IMR-90 (cell line): Measurements from ENCODE around the gene ALKBH2. TPM values are rescaled to one million over a fixed set of nuclear protein-coding genes. Genes with fewer than 3 reads are reported as not detected.

Experiments used
- ATAC-seq: fragments of 200-7000 bp; cut with Tn5 transposase; 2 replicates; pipeline ENCODE4 v1.9.1; 2020; ENCODE audit warnings: low read depth, mild to moderate bottlenecking, moderate library complexity
- BruUV-seq: library from RNA; stranded (reverse); fragments of 400-500 nt; replicated peaks from 2 replicates; lab custom pipeline; 2021; lab: Mats Ljungman, UMichigan
- CTCF ChIA-PET: fragments of 300-600 bp; formaldehyde crosslinking; extraction: SDS; loops from one replicate; lab custom pipeline; 2021; ENCODE audit warnings: antibody characterized with exemption; lab: Yijun Ruan, JAX
- POLR2A ChIA-PET: fragments of 300-600 bp; sonication (Branson Sonifier 250); formaldehyde crosslinking; loops from one replicate; lab custom pipeline; 2022; ENCODE audit warnings: antibody characterized with exemption; ENCODE audit not compliant: unreplicated experiment; lab: Charles Lee
- DNase-seq: peaks from one replicate; pipeline ENCODE4 v3.0.0; 2013
- H2AFZ ChIP-seq: replicated peaks from 2 replicates; pipeline ENCODE3; 2013; ENCODE audit warnings: low read length, mild to moderate bottlenecking; ENCODE audit not compliant: poor library complexity
- H2AK5ac ChIP-seq: 2 replicates; pipeline ENCODE4 v1.6.1; 2013; ENCODE audit warnings: low read depth, low read length, inconsistent platforms
- H2AK9ac ChIP-seq: replicated peaks from 2 replicates; pipeline ENCODE3; 2013; ENCODE audit warnings: mild to moderate bottlenecking, low read depth, low read length, moderate library complexity; ENCODE audit not compliant: poor library complexity
- H2BK120ac ChIP-seq: 2 replicates; pipeline ENCODE4 v1.6.1; 2013; ENCODE audit warnings: low read depth, low read length, inconsistent platforms
- H2BK15ac ChIP-seq: 3 replicates; pipeline ENCODE4 v1.6.1; 2013; ENCODE audit warnings: low read depth, low read length, inconsistent platforms
- H2BK20ac ChIP-seq: 2 replicates; pipeline ENCODE4 v1.6.1; 2013; ENCODE audit warnings: low read depth, mild to moderate bottlenecking, inconsistent platforms, low read length, moderate library complexity
- H2BK5ac ChIP-seq: 2 replicates; pipeline ENCODE4 v1.6.1; 2013; ENCODE audit warnings: mild to moderate bottlenecking, low read depth, low read length, inconsistent platforms; ENCODE audit not compliant: poor library complexity, severe bottlenecking
- H3K14ac ChIP-seq: replicated peaks from 2 replicates; pipeline ENCODE4 v1.6.1; 2013; ENCODE audit warnings: low read depth, low read length, inconsistent platforms
- H3K18ac ChIP-seq: 2 replicates; pipeline ENCODE4 v1.6.1; 2013; ENCODE audit warnings: low read depth, low read length, control low read depth
- H3K23ac ChIP-seq: 2 replicates; pipeline ENCODE4 v1.6.1; 2013; ENCODE audit warnings: low read depth, low read length, inconsistent platforms
- H3K27ac ChIP-seq: 2 replicates; pipeline ENCODE4 v1.5.1; 2013; ENCODE audit warnings: mild to moderate bottlenecking, control low read depth, low read length; ENCODE audit not compliant: insufficient read depth
- H3K27me3 ChIP-seq: 2 replicates; pipeline ENCODE4 v1.6.1; 2013; ENCODE audit warnings: low read length; ENCODE audit not compliant: control insufficient read depth, insufficient read depth
- H3K36me3 ChIP-seq: 2 replicates; pipeline ENCODE4 v1.6.1; 2013; ENCODE audit warnings: low read length, mixed read lengths; ENCODE audit not compliant: control insufficient read depth, insufficient read depth
- H3K4ac ChIP-seq: 2 replicates; pipeline ENCODE4 v1.6.1; 2013; ENCODE audit warnings: low read depth, low read length, inconsistent platforms
- H3K4me1 ChIP-seq: 2 replicates; pipeline ENCODE4 v1.6.1; 2013; ENCODE audit warnings: low read length, mixed read lengths; ENCODE audit not compliant: control insufficient read depth, insufficient read depth
- H3K4me2 ChIP-seq: 2 replicates; pipeline ENCODE4 v1.6.1; 2013; ENCODE audit warnings: low read depth, mild to moderate bottlenecking, control low read depth, low read length, moderate library complexity
- H3K4me3 ChIP-seq: 2 replicates; pipeline ENCODE4 v1.5.1; 2013; ENCODE audit warnings: low read depth, mild to moderate bottlenecking, control low read depth, low read length, moderate library complexity; ENCODE audit not compliant: insufficient read depth
- H3K56ac ChIP-seq: 2 replicates; pipeline ENCODE4 v1.6.1; 2013; ENCODE audit warnings: low read length, inconsistent platforms; ENCODE audit not compliant: insufficient read depth; ENCODE audit errors: extremely low read depth
- H3K79me1 ChIP-seq, 2 experiments: 2 replicates each; pipeline ENCODE4 v1.6.1; 2013; ENCODE audit warnings: low read length in 2 of 2, inconsistent platforms in 1 of 2, low read depth in 1 of 2
- H3K9ac ChIP-seq: 2 replicates; pipeline ENCODE4 v1.6.1; 2013; ENCODE audit warnings: low read depth, low read length, control low read depth
- H3K9me1 ChIP-seq: 2 replicates; pipeline ENCODE4 v1.6.1; 2013; ENCODE audit warnings: low read length, inconsistent platforms; ENCODE audit not compliant: insufficient read depth
- H3K9me3 ChIP-seq: 2 replicates; pipeline ENCODE4 v1.6.1; 2013; ENCODE audit warnings: low read length; ENCODE audit not compliant: control insufficient read depth, insufficient read depth
- H4K20me1 ChIP-seq: 2 replicates; pipeline ENCODE4 v1.6.1; 2013; ENCODE audit warnings: low read length, inconsistent platforms; ENCODE audit not compliant: insufficient read depth
- H4K5ac ChIP-seq: 2 replicates; pipeline ENCODE4 v1.6.1; 2013; ENCODE audit warnings: mild to moderate bottlenecking, low read depth, low read length, control low read depth
- H4K8ac ChIP-seq, 2 experiments: 2 replicates each; pipeline ENCODE4 v1.6.1; 2013; ENCODE audit warnings: low read depth in 2 of 2, low read length in 2 of 2, control low read depth in 1 of 2, inconsistent platforms in 1 of 2
- H4K91ac ChIP-seq: 2 replicates; pipeline ENCODE4 v1.6.1; 2013; ENCODE audit warnings: low read depth, low read length, inconsistent platforms; ENCODE audit not compliant: insufficient read depth
- CEBPB ChIP-seq: IDR thresholded peaks from 2 replicates; pipeline ENCODE4 v1.6.1; 2012; ENCODE audit warnings: low read depth, low read length, improper control_type of control experiment
- ELK1 ChIP-seq: fragments of 150-350 bp; IDR thresholded peaks from 2 replicates; pipeline ENCODE4 v1.6.1; 2016; ENCODE audit warnings: low read depth, mild to moderate bottlenecking, low read length, moderate library complexity, borderline replicate concordance
- MAZ ChIP-seq: IDR thresholded peaks from 2 replicates; pipeline ENCODE4 v1.6.1; 2012; ENCODE audit warnings: low read depth, mild to moderate bottlenecking, low read length, improper control_type of control experiment, moderate library complexity, borderline replicate concordance
- WGBS, 2 experiments: methylation state at CpG; one replicate each; pipeline versions ENCODE4 v1.1.5 to v1.1.7; 2013; ENCODE audit warnings: missing lambda C conversion rate in 2 of 2; ENCODE audit not compliant: insufficient read length in 1 of 2; ENCODE audit errors: extremely low coverage in 2 of 2; 5-methylcytosine and 5-hydroxymethylcytosine counted together
- dilution Hi-C: fragments of 300-500 bp; cut with HindIII; formaldehyde crosslinking; loops from one replicate; pipeline ENCODE4 v1.14.3; 2018; ENCODE audit warnings: low sequenced_read_pairs; ENCODE audit not compliant: unreplicated experiment
- in situ Hi-C: fragments of 300-500 bp; cut with MboI; formaldehyde crosslinking; loops from 3 replicates; pipeline ENCODE4 v1.14.3; 2019; ENCODE audit warnings: low sequenced_read_pairs, inconsistent platforms, mixed read lengths
- intact Hi-C: fragments of 100-400 bp; cut with micrococcal nuclease; formaldehyde crosslinking; loops from 2 replicates; pipeline ENCODE4 v1.10.0; 2022
- polyA plus RNA-seq, 3 experiments: library from polyadenylated mRNA; depleted of rRNA; stranded (reverse); fragments of >200 nt; gene quantifications; 2 replicates each; pipeline ENCODE4 v1.2.3, GENCODE V29; 2012; ENCODE audit warnings: low replicate concordance in 1 of 3
- total RNA-seq: library from RNA; depleted of rRNA; stranded (reverse); fragments of >200 nt; gene quantifications from 2 replicates; pipeline ENCODE4 v1.2.3, GENCODE V29; 2012

The ALKBH2 gene
- total and polyA plus RNA-seq, 2 of the 4 experiments (the other 2 are of a cell fraction): 14.9 to 17.8 TPM

GRCh38 chr12:109114644-109115043 lies 21.4 kb upstream of the ALKBH2 start (continued):
- TF ChIP-seq ELK1 (no peak), CEBPB (no peak)

GRCh38 chr12:109113661-109114321 lies 20.5 kb upstream of the ALKBH2 start:
- no peak for DNase-seq
- Histone ChIP-seq H3K9ac (no peak overlapping the region), H2BK5ac (no peak overlapping the region), H3K27ac (no peak overlapping the region), H3K4ac (no peak overlapping the region), H2AK9ac (no peak overlapping the region), H4K5ac (no peak overlapping the region), H2AK5ac (no peak overlapping the region), H4K20me1 (no peaks in the 10 kb centered on the region), H3K4me3 (no peak overlapping the region), H3K27me3 (no peaks in the 10 kb centered on the region), H3K9me1 (peaks cover 5% of the 10 kb centered on the region; the same call in 1 of the 2 replicates), H2AFZ (no peak overlapping the region), H3K4me1 (no peaks in the 10 kb centered on the region), H2BK15ac (no peak overlapping the region), H4K8ac (no peak overlapping the region), H3K14ac (no peak overlapping the region), H3K9me3 (no peaks in the 10 kb centered on the region), H3K79me1 (peaks cover 0 to 5% of the 10 kb centered on the region in 2 experiments; a peak in 1 of 4 replicates), H3K56ac (no peak overlapping the region), H2BK20ac (no peak overlapping the region), H3K36me3 (peaks cover 3% of the 10 kb centered on the region), H2BK120ac (no peak overlapping the region), H3K23ac (no peak overlapping the region), H3K18ac (no peak overlapping the region), H3K4me2 (no peak overlapping the region), H4K91ac (no peak overlapping the region)
- no CpG with 5 or more reads among the region's 5 CpGs for WGBS, 2 experiments
- in situ Hi-C loops (loop anchor here (5.0 kb wide), 1 partner anchor 274 kb away; no protein-coding TSS in a partner anchor), intact Hi-C loops (no loop called here), dilution Hi-C loops (no loop called here)
- no TSS peak for BruUV-seq
- no peak for ATAC-seq
- TF ChIP-seq MAZ: no peak
- CTCF ChIA-PET: interaction anchor here (1.2 kb wide), 1 partner anchor 280 kb away, joined by 3 read pairs; no protein-coding TSS in a partner anchor
- POLR2A ChIA-PET: no interaction called here
